ENCODE results near the gene PDX1.

DNA sequence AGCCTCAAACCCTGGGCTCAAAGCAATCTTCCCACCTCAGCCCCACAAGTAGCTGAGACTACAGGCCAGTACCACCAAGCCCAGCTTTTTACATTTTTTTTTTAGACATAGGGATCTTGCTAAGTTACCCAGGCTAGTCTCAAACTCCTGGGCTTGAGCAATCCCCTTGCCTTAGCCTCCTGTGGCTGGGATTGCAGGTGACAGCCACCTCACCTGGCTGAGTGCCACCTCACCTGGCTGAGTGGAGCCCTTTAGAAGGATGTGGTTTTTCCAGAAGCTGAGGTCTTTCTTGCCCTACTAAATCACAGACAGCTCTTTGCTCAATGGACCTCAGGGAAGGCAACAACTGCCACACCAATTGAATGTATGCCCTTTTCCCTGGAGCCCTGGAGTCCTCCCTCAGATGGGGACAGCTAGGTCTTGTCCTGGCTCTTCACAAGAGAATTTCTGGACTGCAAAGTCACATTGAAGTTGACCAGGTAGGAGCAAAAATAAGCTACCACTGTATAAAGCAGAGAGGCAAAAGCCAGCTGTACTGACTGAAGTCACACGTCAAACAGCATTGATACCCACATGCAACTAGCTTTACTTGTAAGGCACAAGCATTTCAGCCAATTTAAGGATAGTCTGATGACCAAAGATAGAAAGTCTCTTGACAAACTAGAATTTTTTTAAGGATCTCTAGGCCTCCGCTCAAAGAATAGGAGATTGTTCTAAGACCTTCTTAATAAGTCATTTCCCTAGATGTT lies 14.0 kb downstream of the PDX1 start:
- TF ChIP-seq, protein P1, sequence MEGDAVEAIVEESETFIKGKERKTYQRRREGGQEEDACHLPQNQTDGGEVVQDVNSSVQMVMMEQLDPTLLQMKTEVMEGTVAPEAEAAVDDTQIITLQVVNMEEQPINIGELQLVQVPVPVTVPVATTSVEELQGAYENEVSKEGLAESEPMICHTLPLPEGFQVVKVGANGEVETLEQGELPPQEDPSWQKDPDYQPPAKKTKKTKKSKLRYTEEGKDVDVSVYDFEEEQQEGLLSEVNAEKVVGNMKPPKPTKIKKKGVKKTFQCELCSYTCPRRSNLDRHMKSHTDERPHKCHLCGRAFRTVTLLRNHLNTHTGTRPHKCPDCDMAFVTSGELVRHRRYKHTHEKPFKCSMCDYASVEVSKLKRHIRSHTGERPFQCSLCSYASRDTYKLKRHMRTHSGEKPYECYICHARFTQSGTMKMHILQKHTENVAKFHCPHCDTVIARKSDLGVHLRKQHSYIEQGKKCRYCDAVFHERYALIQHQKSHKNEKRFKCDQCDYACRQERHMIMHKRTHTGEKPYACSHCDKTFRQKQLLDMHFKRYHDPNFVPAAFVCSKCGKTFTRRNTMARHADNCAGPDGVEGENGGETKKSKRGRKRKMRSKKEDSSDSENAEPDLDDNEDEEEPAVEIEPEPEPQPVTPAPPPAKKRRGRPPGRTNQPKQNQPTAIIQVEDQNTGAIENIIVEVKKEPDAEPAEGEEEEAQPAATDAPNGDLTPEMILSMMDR (IDR thresholded peaks at IDR 0.05), result no peak
- TF ChIP-seq POLR2A (IDR thresholded peaks at IDR 0.05) (no peak), EP300 (IDR thresholded peaks at IDR 0.05) (no peak)
